Subcutaneous preadipocyte (primary cell): ENCODE measurements around the gene UFSP1. TPM values are rescaled to one million over a fixed set of nuclear protein-coding genes. Genes with fewer than 3 reads are reported as not detected.

Experiments used
- small RNA-seq: library from RNA; depleted of rRNA; stranded (forward); fragments of <200 nt; gene quantifications from one replicate; pipeline ENCODE3, GENCODE V24; 2012
- total RNA-seq: library from RNA; depleted of rRNA; stranded (reverse); fragments of >200 nt; gene quantifications from 2 replicates; pipeline ENCODE4 v1.2.3, GENCODE V29; 2012

The UFSP1 gene
- 7.7 and 9.2 TPM in 2 replicates for total RNA-seq

DNA sequence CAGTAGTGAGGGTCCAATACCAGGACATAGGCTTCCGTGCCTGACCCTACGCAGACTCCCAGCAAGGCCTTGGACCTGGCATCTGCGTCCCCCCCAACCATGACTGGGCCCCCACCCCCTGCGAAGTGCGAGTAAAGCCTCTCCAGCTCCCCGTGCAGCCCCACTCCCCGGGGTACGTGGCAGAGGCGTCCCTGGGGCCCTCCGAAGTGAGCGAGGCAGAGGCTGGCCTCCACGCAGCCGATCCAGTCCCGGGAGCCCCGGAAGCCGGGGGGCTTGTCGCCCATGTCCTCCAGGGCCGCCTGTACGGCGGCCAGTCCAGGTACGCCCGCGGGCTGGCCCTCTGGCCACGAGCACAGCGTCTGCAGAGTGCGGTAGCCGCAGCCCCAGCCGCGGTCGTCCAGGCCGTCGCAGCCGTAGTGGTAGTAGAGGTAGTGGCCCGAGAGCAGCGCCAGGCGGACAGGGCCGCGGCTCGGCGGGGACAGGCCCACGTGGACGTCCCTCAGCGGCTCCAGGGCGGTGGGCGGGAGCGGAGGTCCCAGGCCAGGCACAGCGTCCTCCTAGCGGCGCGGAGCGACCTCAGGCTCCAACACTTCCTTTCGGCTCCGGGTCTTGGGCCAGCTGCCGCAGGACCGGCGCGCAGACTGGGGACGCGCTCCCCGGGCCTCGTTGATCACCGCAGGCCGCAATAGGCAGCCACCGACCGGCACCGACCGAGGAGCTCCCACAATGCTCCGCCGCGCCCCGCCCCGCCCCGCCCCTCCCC is at the start of gene UFSP1:
UFSP1 (minus strand) TSS at position 728 of the 763 bp plus-strand sequence; CDS start at position 284, 444 bp downstream.

DNA sequence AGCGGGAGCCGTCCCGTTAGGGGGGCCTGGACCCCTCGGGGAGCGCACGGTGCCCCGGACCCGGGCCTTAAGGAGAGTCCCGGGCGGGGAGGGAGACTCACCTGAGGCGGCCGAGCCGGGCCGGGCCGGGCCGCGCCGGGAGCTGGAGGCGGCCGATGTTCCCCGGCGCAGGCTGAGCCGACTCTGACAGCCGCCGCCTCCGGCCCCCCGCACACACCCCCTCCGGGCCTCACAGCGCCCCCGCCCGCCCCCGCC is 6.1 kb upstream of the UFSP1 start, which contains the start of gene ACHE:
ACHE (minus strand) TSS at position 188 of the 255 bp plus-strand sequence. CDS start 1,656 bp downstream, outside the sequence.

DNA sequence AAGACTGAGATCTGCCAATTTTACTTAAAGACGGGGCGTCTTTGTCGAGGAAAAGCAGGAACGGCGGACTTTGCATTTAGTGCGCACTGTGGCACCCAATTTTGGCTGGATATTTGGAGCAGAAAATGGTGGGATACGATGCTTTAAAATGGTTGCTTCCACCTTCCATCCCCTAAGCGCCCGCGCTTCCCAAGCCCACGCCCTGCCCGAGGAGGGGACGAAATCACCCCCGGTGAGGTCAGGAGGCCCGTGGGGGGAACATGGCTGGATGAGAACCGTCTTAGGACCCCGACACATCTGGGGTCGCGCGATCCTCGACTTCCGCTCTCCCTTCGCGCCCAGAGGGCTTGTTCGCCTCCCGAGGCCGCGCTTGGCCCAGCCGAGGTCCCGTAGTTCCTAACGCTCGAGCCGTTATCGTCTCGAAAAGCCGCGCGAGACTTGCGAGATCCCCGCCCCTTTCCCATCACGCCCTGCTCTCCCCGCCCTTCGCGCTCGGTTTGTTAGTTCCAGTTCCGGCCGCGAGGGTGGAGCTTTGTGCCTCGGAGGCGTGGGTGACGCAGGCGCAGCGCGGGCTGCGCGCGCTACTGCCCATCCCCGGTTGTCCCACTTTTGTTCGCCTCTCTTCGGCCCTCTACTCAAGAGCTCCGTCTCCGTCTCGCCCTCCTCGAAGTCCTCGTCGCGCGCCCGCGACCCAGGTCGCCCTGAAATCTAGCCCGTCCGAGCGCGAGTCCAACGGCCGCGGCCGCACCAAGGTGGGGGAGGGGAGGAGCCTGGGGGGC is 14.7 kb downstream of the UFSP1 start, which contains the start of gene SRRT:
SRRT (plus strand) TSS at position 527 of the 779 bp plus-strand sequence. CDS start 488 bp downstream, outside the sequence.

DNA sequence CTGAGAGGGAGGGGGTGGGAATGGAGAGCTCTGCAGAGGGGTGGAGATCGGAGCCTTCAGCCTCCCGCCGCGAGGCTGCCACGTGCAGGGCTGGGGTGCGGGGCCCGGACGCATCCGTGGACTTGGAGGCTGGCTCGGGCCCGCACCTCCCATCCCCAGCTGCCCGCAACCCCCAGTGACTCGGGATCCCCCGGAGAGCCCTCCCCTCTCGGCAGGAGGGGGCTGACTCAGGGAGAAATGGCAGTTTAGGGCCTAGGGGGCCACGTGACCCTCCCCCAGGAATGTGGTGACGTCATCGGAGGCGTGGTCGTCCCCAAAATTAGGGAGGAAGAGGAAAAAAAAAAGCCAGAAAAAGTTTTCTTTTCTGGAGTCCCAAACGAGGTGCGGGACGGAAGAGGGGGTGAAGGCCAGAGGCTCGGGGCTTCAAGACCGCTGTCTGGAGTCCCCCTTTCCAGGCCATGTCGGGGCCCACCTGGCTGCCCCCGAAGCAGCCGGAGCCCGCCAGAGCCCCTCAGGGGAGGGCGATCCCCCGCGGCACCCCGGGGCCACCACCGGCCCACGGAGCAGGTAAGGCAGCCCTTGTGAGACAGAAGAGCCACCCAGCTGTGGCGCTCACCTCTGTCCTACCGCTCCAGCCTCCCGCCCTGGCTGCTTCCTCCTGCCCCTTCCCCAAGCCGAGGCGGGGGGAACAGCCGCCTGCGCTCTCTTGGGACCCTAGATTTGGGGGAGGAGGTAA is 22.3 kb downstream of the UFSP1 start, which contains the start of gene TRIP6:
TRIP6 (plus strand) TSS at position 348 of the 736 bp plus-strand sequence; CDS start at position 459, 111 bp downstream.

DNA sequence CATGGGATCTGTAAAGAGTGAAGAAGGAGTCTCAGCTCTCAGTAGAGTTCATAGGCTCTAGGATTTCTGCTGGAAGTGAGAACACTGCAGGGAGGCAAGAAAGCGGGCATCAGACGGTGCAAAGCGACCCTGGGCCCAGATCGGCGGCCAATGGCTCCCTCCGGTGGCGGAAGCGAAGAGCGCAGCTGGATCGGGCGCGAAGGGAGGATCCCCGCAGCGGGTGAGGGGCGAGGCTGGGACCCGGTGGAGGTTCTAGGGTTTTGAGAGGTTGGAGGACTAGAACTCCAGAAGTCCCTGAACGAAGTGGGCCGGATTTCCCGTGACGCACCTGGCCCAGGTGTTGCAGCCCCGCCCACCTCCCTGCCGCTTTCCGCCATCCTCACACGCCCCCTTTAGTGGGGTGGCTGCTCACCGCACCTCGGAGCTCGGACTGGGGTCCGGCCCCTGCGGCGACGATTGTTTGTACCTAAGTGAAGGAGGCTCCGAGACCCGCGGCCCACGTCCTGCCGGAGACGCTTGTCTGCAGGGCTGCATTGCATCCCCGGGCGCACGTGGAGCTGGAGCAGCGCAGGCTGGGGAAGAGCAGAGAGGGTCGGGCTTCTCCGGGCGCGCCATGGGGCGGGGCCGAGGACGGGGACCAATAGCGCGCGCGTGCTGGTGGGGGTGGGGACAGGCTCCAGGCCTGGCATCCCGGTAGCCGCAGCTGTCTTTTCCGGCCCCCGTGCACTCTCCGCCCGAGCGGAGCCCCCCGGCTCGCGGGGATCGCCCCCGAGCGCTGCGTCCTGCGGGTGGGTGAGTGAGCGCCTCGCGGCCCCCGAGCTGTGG is 37.3 kb downstream of the UFSP1 start, which contains the start of gene SLC12A9:
SLC12A9 (plus strand) TSS at position 666 of the 825 bp plus-strand sequence. CDS start 1,485 bp downstream, outside the sequence.

Small RNA genes lying within 50 kb of the gene (small RNA-seq; reads per million reads assigned to genes)
- not detected for gene RN7SL549P
- not detected for gene RPS29P15

Other genes starting within 250 kb of the UFSP1 start
- under 0.01 and 0.20 TPM in 2 replicates for gene TFR2, start 248.2 kb downstream of the UFSP1 start, total RNA-seq
- gene ACTL6B, start 233.3 kb downstream of the UFSP1 start, total RNA-seq: not detected in 2 replicates
- gene GNB2, start 216.0 kb downstream of the UFSP1 start, total RNA-seq: 82.3 and 108 TPM in 2 replicates
- 16.2 and 22.9 TPM in 2 replicates for gene GIGYF1, start 195.5 kb downstream of the UFSP1 start, total RNA-seq
- 52.2 and 52.8 TPM in 2 replicates for gene POP7, start 183.6 kb downstream of the UFSP1 start, total RNA-seq
- gene EPO, start 169.2 kb downstream of the UFSP1 start, total RNA-seq: not detected in 2 replicates
- not detected in 2 replicates for gene ZAN, start 156.1 kb downstream of the UFSP1 start, total RNA-seq
- 20.1 and 28.7 TPM in 2 replicates for gene EPHB4, start 62.2 kb downstream of the UFSP1 start, total RNA-seq
- 15.1 and 16.8 TPM in 2 replicates for gene SLC12A9, start 37.0 kb downstream of the UFSP1 start, total RNA-seq
- gene TRIP6, start 22.3 kb downstream of the UFSP1 start, total RNA-seq: 78.6 and 82.7 TPM in 2 replicates
- gene SRRT, start 14.6 kb downstream of the UFSP1 start, total RNA-seq: 36.0 and 66.9 TPM in 2 replicates
- under 0.01 TPM in 1 of 2 replicates, not detected in the other for gene ACHE, start 6.2 kb upstream of the UFSP1 start, total RNA-seq
- not detected in 2 replicates for gene MUC3A, start 59.8 kb upstream of the UFSP1 start, total RNA-seq
- gene MUC12, start 79.8 kb upstream of the UFSP1 start, total RNA-seq: not detected in 2 replicates
- gene MUC17, start 130.4 kb upstream of the UFSP1 start, total RNA-seq: not detected in 2 replicates
- 6.2 and 12.3 TPM in 2 replicates for gene TRIM56, start 195.8 kb upstream of the UFSP1 start, total RNA-seq
- 287 and 464 TPM in 2 replicates for gene SERPINE1, start 237.4 kb upstream of the UFSP1 start, total RNA-seq